ENCODE measurements around the gene DPF3. TPM values are rescaled to one million over a fixed set of nuclear protein-coding genes. Genes with fewer than 3 reads are reported as not detected.

Gene DPF3
- total and polyA plus RNA-seq, 2 donors (not counting 1 experiment from before 2014, with no cell fraction given): 3.4 to 10.2 TPM

- DNase-seq (no peak), ATAC-seq (ENCODE audit: low read depth) (no peak)
- H3K27me3 ChIP-seq (replicated peaks in 1 of 4; ENCODE audit: control extremely low read depth in 1 of 4, control insufficient read depth in 3 of 4, insufficient read depth in 4 of 4, low read length in 3 of 4): no peaks in the 10 kb centered on the region
- H3K79me2 ChIP-seq (ENCODE audit: control insufficient read depth, insufficient read depth, low read length): peaks cover 51% of the 10 kb centered on the region
- peaks cover 49% of the 10 kb centered on the region for H3K4me1 Mint-ChIP-seq
- 92% methylated on average over 9 of the region's 16 CpGs for WGBS (ENCODE audit: insufficient coverage)
- ChIA-PET CTCF (no interaction called here), POLR2A (no interaction called here)
- peaks cover 19% of the 10 kb centered on the region for H4K20me1 ChIP-seq (ENCODE audit: control insufficient read depth, insufficient read depth, low read length, poor library complexity, severe bottlenecking)
- H2AFZ ChIP-seq (ENCODE audit: insufficient read depth, low read depth, low read length, poor library complexity, severe bottlenecking): no peak overlapping the region
- no peaks in the 10 kb centered on the region for H3K36me3 ChIP-seq (replicated peaks in 1 of 2; ENCODE audit: control extremely low read depth in 1 of 2, control insufficient read depth in 1 of 2, extremely low read depth in 1 of 2, insufficient read depth in 2 of 2, low read length in 1 of 2)
- no peaks in the 10 kb centered on the region for H3K9me3 ChIP-seq (ENCODE audit: control extremely low read depth in 1 of 3, control insufficient read depth in 2 of 3, insufficient read depth in 1 of 3, low read length in 2 of 3)
- TF ChIP-seq CTCF (IDR thresholded peaks at IDR 0.05): no peak
- no peak for TF ChIP-seq EZH2 (IDR thresholded peaks at IDR 0.05; ENCODE audit: borderline replicate concordance, insufficient read depth, low read depth, low read length, poor library complexity, severe bottlenecking)
- H3K9me3 Mint-ChIP-seq (ENCODE audit: insufficient read depth): no peaks in the 10 kb centered on the region
- H3K27ac Mint-ChIP-seq: peak overlapping the region; percentile 26
- no peak overlapping the region for H3K9ac ChIP-seq (ENCODE audit: low read length)
- no peak overlapping the region for H3K4me2 ChIP-seq (replicated peaks; ENCODE audit: low read depth, low read length, poor library complexity, severe bottlenecking)
- no peak overlapping the region for H3K4me3 ChIP-seq (ENCODE audit: control extremely low read depth in 1 of 5, extremely low read depth in 1 of 5, insufficient read depth in 1 of 5, low read depth in 2 of 5, low read length in 4 of 5)
- H3K27ac ChIP-seq (ENCODE audit: low read length in 2 of 2): no peak overlapping the region
- H3K4me1 ChIP-seq (ENCODE audit: control insufficient read depth in 2 of 2, insufficient read depth in 2 of 2, low read length in 2 of 2): peaks cover 29 to 40% of the 10 kb centered on the region in 2 donors
- intact Hi-C loops (cut with micrococcal nuclease): no loop called here
- H3K4me3 Mint-ChIP-seq: no peak overlapping the region
- no peaks in the 10 kb centered on the region for H3K27me3 Mint-ChIP-seq
These were observed 101.7 kb downstream of the DPF3 start for GRCh38 chr14:72792051-72792788.

- H4K20me1 ChIP-seq (ENCODE audit: control insufficient read depth, insufficient read depth, low read length, poor library complexity, severe bottlenecking): peaks cover 19% of the 10 kb centered on the region
- ATAC-seq (ENCODE audit: low read depth): no peak
- no peaks in the 10 kb centered on the region for H3K9me3 ChIP-seq (ENCODE audit: control extremely low read depth in 1 of 3, control insufficient read depth in 2 of 3, insufficient read depth in 1 of 3, low read length in 2 of 3)
- no peak overlapping the region for H2AFZ ChIP-seq (ENCODE audit: insufficient read depth, low read depth, low read length, poor library complexity, severe bottlenecking)
- DNase-seq: no peak
- H3K27me3 Mint-ChIP-seq: no peaks in the 10 kb centered on the region
- no peak overlapping the region for H3K27ac ChIP-seq (ENCODE audit: low read length in 2 of 2)
- H3K36me3 ChIP-seq (replicated peaks in 1 of 2; ENCODE audit: control extremely low read depth in 1 of 2, control insufficient read depth in 1 of 2, extremely low read depth in 1 of 2, insufficient read depth in 2 of 2, low read length in 1 of 2): no peaks in the 10 kb centered on the region
- H3K27ac Mint-ChIP-seq: peak overlapping the region; percentile 33
- CTCF ChIA-PET: no interaction called here
- peak overlapping the region; percentile 33 for H3K4me2 ChIP-seq (replicated peaks; ENCODE audit: low read depth, low read length, poor library complexity, severe bottlenecking)
- peaks cover 29 to 40% of the 10 kb centered on the region in 2 donors for H3K4me1 ChIP-seq (ENCODE audit: control insufficient read depth in 2 of 2, insufficient read depth in 2 of 2, low read length in 2 of 2)
- H3K79me2 ChIP-seq (ENCODE audit: control insufficient read depth, insufficient read depth, low read length): peaks cover 44% of the 10 kb centered on the region
- POLR2A ChIA-PET: no interaction called here
- intact Hi-C loops (cut with micrococcal nuclease): no loop called here
- peaks cover 53% of the 10 kb centered on the region for H3K4me1 Mint-ChIP-seq
- 71% methylated on average over 6 of the region's 10 CpGs for WGBS (ENCODE audit: insufficient coverage)
- H3K27me3 ChIP-seq (replicated peaks in 1 of 4; ENCODE audit: control extremely low read depth in 1 of 4, control insufficient read depth in 3 of 4, insufficient read depth in 4 of 4, low read length in 3 of 4): no peaks in the 10 kb centered on the region
- no peak overlapping the region for H3K9ac ChIP-seq (ENCODE audit: low read length)
- H3K4me3 ChIP-seq (ENCODE audit: control extremely low read depth in 1 of 5, extremely low read depth in 1 of 5, insufficient read depth in 1 of 5, low read depth in 2 of 5, low read length in 4 of 5): no peak overlapping the region
- no peak overlapping the region for H3K4me3 Mint-ChIP-seq
- TF ChIP-seq EZH2 (IDR thresholded peaks at IDR 0.05; ENCODE audit: borderline replicate concordance, insufficient read depth, low read depth, low read length, poor library complexity, severe bottlenecking) (no peak), CTCF (IDR thresholded peaks at IDR 0.05) (no peak)
- no peaks in the 10 kb centered on the region for H3K9me3 Mint-ChIP-seq (ENCODE audit: insufficient read depth)
These were observed 102.9 kb downstream of the DPF3 start for GRCh38 chr14:72790887-72791566.

Measured in B cell (primary cell).